SK-N-SH (cell line): ENCODE measurements around the gene ELN. TPM values are rescaled to one million over a fixed set of nuclear protein-coding genes. Genes with fewer than 3 reads are reported as not detected.
A peak's percentile ranks its signal among the peaks of the same experiment; 100 is the strongest.

Experiments
- CTCF ChIA-PET: fragments of 300-600, 350-600 bp; formaldehyde crosslinking; extraction: SDS; loops from one replicate; lab custom pipeline; 2021; lab: Yijun Ruan, JAX
- POLR2A ChIA-PET: fragments of 350-600 bp; sonication (Branson Sonifier 250); formaldehyde crosslinking; extraction: SDS; loops from one replicate; lab custom pipeline; 2020; ENCODE audit warnings: antibody characterized with exemption, inconsistent platforms; lab: Yijun Ruan, JAX
- DNase-seq: peaks from one replicate; pipeline ENCODE4 v3.0.0; 2012
- H2AFZ ChIP-seq: fragments of 200-600 bp; sonication (generic); 2 replicates; pipeline ENCODE4 v1.8.1; 2016; ENCODE audit warnings: antibody characterized with exemption, mild to moderate bottlenecking, low read depth
- H3F3A ChIP-seq: fragments of 200-600 bp; sonication (generic); replicated peaks from 2 replicates; pipeline ENCODE3; 2016; ENCODE audit warnings: antibody characterized with exemption, mild to moderate bottlenecking; ENCODE audit not compliant: insufficient read depth
- H3K27ac ChIP-seq, 2 experiments: fragments of 200-500 bp in 1 of 2; fragments of 200-600 bp in 1 of 2; sonication (Bioruptor generic) in 1 of 2; sonication (generic), shearing (Covaris generic) in 1 of 2; 2 replicates each; pipeline versions ENCODE4 v1.5.1 to v1.6.1; 2014 to 2016; ENCODE audit warnings: low read depth in 2 of 2, inconsistent platforms in 1 of 2, low read length in 1 of 2, mild to moderate bottlenecking in 1 of 2, mixed read lengths in 1 of 2
- H3K27me3 ChIP-seq: fragments of 200-600 bp; sonication (generic), shearing (Covaris generic); 2 replicates; pipeline ENCODE4 v1.6.1; 2016; ENCODE audit warnings: mixed run types; ENCODE audit not compliant: insufficient read depth
- H3K36me3 ChIP-seq, 2 experiments: fragments of 200-500 bp in 1 of 2; fragments of 200-600 bp in 1 of 2; sonication (Bioruptor generic) in 1 of 2; sonication (generic) in 1 of 2; replicated peaks in 1 of 2; 2 replicates each; pipeline versions ENCODE3 to v1.5.1; 2014 to 2016; ENCODE audit warnings: low read length in 1 of 2, mild to moderate bottlenecking in 1 of 2; ENCODE audit not compliant: insufficient read depth in 2 of 2, control insufficient read depth in 1 of 2
- H3K4me1 ChIP-seq, 2 experiments: fragments of 200-500 bp in 1 of 2; fragments of 200-600 bp in 1 of 2; sonication (Bioruptor generic) in 1 of 2; sonication (generic), shearing (Covaris generic) in 1 of 2; 2 replicates each; pipeline versions ENCODE4 v1.5.1 to v1.6.1; 2014 to 2016; ENCODE audit warnings: low read depth in 1 of 2, low read length in 1 of 2, mixed run types in 1 of 2; ENCODE audit not compliant: insufficient read depth in 2 of 2, control insufficient read depth in 1 of 2
- H3K4me2 ChIP-seq: fragments of 200-600 bp; sonication (generic), shearing (Covaris generic); 2 replicates; pipeline ENCODE4 v1.6.1; 2017; ENCODE audit warnings: mixed run types
- H3K4me3 ChIP-seq, 2 experiments: fragments of 200-500 bp in 1 of 2; fragments of 200-600 bp in 1 of 2; sonication (Bioruptor generic) in 1 of 2; sonication (generic), shearing (Covaris generic) in 1 of 2; 2 replicates each; pipeline versions ENCODE4 v1.5.1 to v1.8.1; 2014 to 2016; ENCODE audit warnings: low read depth in 2 of 2, inconsistent platforms in 1 of 2, low read length in 1 of 2, mild to moderate bottlenecking in 1 of 2, mixed read lengths in 1 of 2, moderate library complexity in 1 of 2
- H3K79me2 ChIP-seq: fragments of 200-600 bp; sonication (generic); 2 replicates; pipeline ENCODE4 v1.8.1; 2017; ENCODE audit warnings: mild to moderate bottlenecking; ENCODE audit not compliant: insufficient read depth
- H3K9ac ChIP-seq: fragments of 200-600 bp; sonication (generic); 2 replicates; pipeline ENCODE4 v1.6.1; 2017; ENCODE audit warnings: mixed run types
- H3K9me2 ChIP-seq: fragments of 200-600 bp; sonication (generic); 2 replicates; pipeline ENCODE4 v1.6.1; 2017; ENCODE audit warnings: mixed run types
- H3K9me3 ChIP-seq: fragments of 200-600 bp; sonication (generic); 2 replicates; pipeline ENCODE4 v1.6.1; 2017; ENCODE audit warnings: mixed run types, mild to moderate bottlenecking, moderate library complexity
- H4K20me1 ChIP-seq: fragments of 200-600 bp; sonication (generic); 2 replicates; pipeline ENCODE4 v1.6.1; 2017; ENCODE audit warnings: mild to moderate bottlenecking, mixed run types; ENCODE audit not compliant: insufficient read depth
- CHD2 ChIP-seq: fragments of 150-350 bp; IDR thresholded peaks from 2 replicates; pipeline ENCODE4 v1.6.1; 2018; ENCODE audit warnings: low read length; ENCODE audit not compliant: partially characterized antibody
- CTCF ChIP-seq: fragments of 200-600 bp; sonication (generic); IDR thresholded peaks from 2 replicates; pipeline ENCODE4 v1.6.1; 2017; ENCODE audit warnings: antibody characterized with exemption, mild to moderate bottlenecking, moderate library complexity
- ELF1 ChIP-seq: IDR thresholded peaks from 2 replicates; pipeline ENCODE4 v1.4.0; 2012
- FOSL2 ChIP-seq: IDR thresholded peaks from 2 replicates; pipeline ENCODE4 v1.4.0; 2012; ENCODE audit warnings: low read depth, mild to moderate bottlenecking, moderate library complexity, borderline replicate concordance
- FOXM1 ChIP-seq: IDR thresholded peaks from 2 replicates; pipeline ENCODE4 v1.4.0; 2012; ENCODE audit warnings: low read depth, mild to moderate bottlenecking
- GABPA ChIP-seq: IDR thresholded peaks from 2 replicates; pipeline ENCODE4 v1.4.0; 2012; ENCODE audit warnings: low read depth, mild to moderate bottlenecking
- GATA2 ChIP-seq: sonication (generic); formaldehyde crosslinking; IDR thresholded peaks from 2 replicates; pipeline ENCODE4 v1.5.0; 2020; ENCODE audit warnings: mild to moderate bottlenecking, missing genetic modification reagents
- JUND ChIP-seq: IDR thresholded peaks from 2 replicates; pipeline ENCODE4 v1.4.0; 2012
- MAX ChIP-seq: IDR thresholded peaks from 2 replicates; pipeline ENCODE4 v1.4.0; 2012; ENCODE audit warnings: low read depth
- MEF2A ChIP-seq: IDR thresholded peaks from 2 replicates; pipeline ENCODE4 v1.4.0; 2012; ENCODE audit warnings: low read depth, borderline replicate concordance
- MXI1 ChIP-seq: IDR thresholded peaks from 2 replicates; pipeline ENCODE4 v1.6.1; 2012; ENCODE audit warnings: mild to moderate bottlenecking, low read depth, low read length, improper control_type of control experiment
- NRF1 ChIP-seq: IDR thresholded peaks from 2 replicates; pipeline ENCODE4 v1.6.1; 2012; ENCODE audit warnings: low read depth, mild to moderate bottlenecking, low read length
- PBX3 ChIP-seq: IDR thresholded peaks from 2 replicates; pipeline ENCODE4; 2012
- RAD21 ChIP-seq: IDR thresholded peaks from 2 replicates; pipeline ENCODE4 v1.6.1; 2012; ENCODE audit warnings: mild to moderate bottlenecking, low read length
- RCOR1 ChIP-seq: fragments of 150-350 bp; IDR thresholded peaks from 2 replicates; pipeline ENCODE4 v1.6.1; 2017; ENCODE audit warnings: antibody characterized with exemption, low read length
- RXRA ChIP-seq: IDR thresholded peaks from 2 replicates; pipeline ENCODE4 v1.4.0; 2012; ENCODE audit warnings: low read depth, mild to moderate bottlenecking, borderline replicate concordance
- SIN3A ChIP-seq: IDR thresholded peaks from 2 replicates; pipeline ENCODE4 v1.6.1; 2012; ENCODE audit warnings: low read depth, mild to moderate bottlenecking, low read length, moderate library complexity, borderline replicate concordance
- USF1 ChIP-seq: IDR thresholded peaks from 2 replicates; pipeline ENCODE4 v1.4.0; 2012; ENCODE audit warnings: low read depth, borderline replicate concordance
- USF2 ChIP-seq: fragments of 150-350 bp; IDR thresholded peaks from 2 replicates; pipeline ENCODE4 v1.6.1; 2017; ENCODE audit warnings: antibody characterized with exemption, low read length, low read depth, borderline replicate concordance
- WGBS: methylation state at CpG from one replicate; pipeline ENCODE4 v1.1.6; 2017; ENCODE audit warnings: low lambda C conversion rate; 5-methylcytosine and 5-hydroxymethylcytosine counted together
- polyA plus RNA-seq, 3 experiments: library from polyadenylated mRNA; depleted of rRNA; stranded (reverse); fragments of >200 nt; gene quantifications; 2 replicates each; pipeline ENCODE4 v1.2.3, GENCODE V29; 2012

ELN gene
- polyA plus RNA-seq, 1 of the 3 experiments (the other 2 are of a cell fraction): 12.5 TPM

- TF ChIP-seq MAX: 0 out of 2 replicates have a peak, but pooled peaks have one; percentile 40
These were observed 880 bp upstream of the ELN start (continued) for GRCh38 chr7:74026903-74027682.

- Histone ChIP-seq H3K9me2 (no peaks in the 10 kb centered on the region), H2AFZ (no peak overlapping the region), H3K9me3 (no peaks in the 10 kb centered on the region), H3K9ac (no peak overlapping the region), H3K36me3 (no peaks in the 10 kb centered on the region), H4K20me1 (no peaks in the 10 kb centered on the region), H3F3A (peaks cover 12% of the 10 kb centered on the region), H3K4me1 (peaks cover 22 to 85% of the 10 kb centered on the region in 2 experiments), H3K27ac (peak overlapping the region in 1 of 2 experiments; percentile 82; a peak in 2 of 4 replicates), H3K27me3 (no peaks in the 10 kb centered on the region), H3K4me3 (peak overlapping the region in 1 of 2 experiments; percentile 4; a peak in 1 of 4 replicates), H3K4me2 (no peak overlapping the region; the same call in 1 of the 2 replicates), H3K79me2 (0 out of 2 replicates have a peak, but pooled peaks cover 3% of the 10 kb centered on the region)
- ChIA-PET POLR2A (interaction anchor here (1.5 to 1.6 kb wide), 2 partner anchors 57 to 145 kb away, joined by 3 read pairs; partner anchors contain the start of gene EIF4H), CTCF (interaction anchor here (0.6 to 5.5 kb wide), 11 partner anchors 12 to 201 kb away, joined by 3 to 107 read pairs (median 15); no protein-coding TSS in a partner anchor)
- 73% methylated on average over 11 of the region's 13 CpGs for WGBS
- no peak for DNase-seq
- TF ChIP-seq JUND: no peak
- TF ChIP-seq MXI1: no peak
- TF ChIP-seq RCOR1: no peak
- TF ChIP-seq RAD21: no peak
- TF ChIP-seq MEF2A: no peak
- no peak for TF ChIP-seq NRF1
- TF ChIP-seq CTCF: no peak
- no peak for TF ChIP-seq CHD2
- TF ChIP-seq GABPA: no peak
- TF ChIP-seq GATA2: no peak
- no peak for TF ChIP-seq USF1
- no peak for TF ChIP-seq SIN3A
- no peak for TF ChIP-seq FOXM1
- no peak for TF ChIP-seq RXRA
- TF ChIP-seq PBX3: no peak
- TF ChIP-seq USF2: no peak
- TF ChIP-seq FOSL2: no peak
- no peak for TF ChIP-seq ELF1
These were observed 407 bp downstream of the ELN start for GRCh38 chr7:74028321-74028838.
